PFSK-1 (cell line): Measurements from ENCODE around the gene SLC27A3.

Experiments
- FOXP2 ChIP-seq: optimal IDR thresholded peaks from 2 replicates; pipeline ENCODE3; 2011; ENCODE audit warnings: borderline replicate concordance, control low read depth, inconsistent platforms; ENCODE audit not compliant: insufficient read depth; ENCODE audit errors: extremely low read length, extremely low read depth
- POLR2AphosphoS5 ChIP-seq: IDR thresholded peaks from 2 replicates; pipeline ENCODE4 v1.6.1; 2012; ENCODE audit warnings: low read depth, mild to moderate bottlenecking, control low read depth, low read length, moderate library complexity
- REST ChIP-seq, 2 experiments: IDR thresholded peaks; 2 replicates each; pipeline versions ENCODE4 v1.6.1 to v1.8.0; 2011 to 2012; ENCODE audit warnings: low read depth in 2 of 2, low read length in 2 of 2, control low read depth in 1 of 2, inconsistent platforms in 1 of 2, mild to moderate bottlenecking in 1 of 2, moderate library complexity in 1 of 2; ENCODE audit not compliant: insufficient read depth in 1 of 2
- SIN3A ChIP-seq: IDR thresholded peaks from 2 replicates; pipeline ENCODE4 v1.6.1; 2012; ENCODE audit warnings: mild to moderate bottlenecking, low read length, moderate library complexity, borderline replicate concordance; ENCODE audit not compliant: insufficient read depth
- TAF1 ChIP-seq: IDR thresholded peaks from 2 replicates; pipeline ENCODE4 v1.6.1; 2012; ENCODE audit warnings: low read length, control low read depth, borderline replicate concordance; ENCODE audit not compliant: insufficient read depth

The SLC27A3 gene

GRCh38 chr1:153790966-153791647, 15.9 kb downstream of the SLC27A3 start:
- no peak for TF ChIP-seq SIN3A
- no peak for TF ChIP-seq FOXP2
- TF ChIP-seq REST (IDR thresholded peaks at IDR 0.05; ENCODE audit: insufficient read depth in 1 of 2, low read depth in 2 of 2, low read length in 2 of 2), result no peak
- no peak for TF ChIP-seq POLR2AphosphoS5

GRCh38 chr1:153791648-153792253, 16.5 kb downstream of the SLC27A3 start:
- TF ChIP-seq SIN3A (no peak), REST (IDR thresholded peaks at IDR 0.05; ENCODE audit: insufficient read depth in 1 of 2, low read depth in 2 of 2, low read length in 2 of 2) (no peak), TAF1 (no peak), FOXP2 (no peak), POLR2AphosphoS5 (no peak)

- no peak for TF ChIP-seq REST (IDR thresholded peaks at IDR 0.05; ENCODE audit: insufficient read depth in 1 of 2, low read depth in 2 of 2, low read length in 2 of 2)
Observed at GRCh38 chr1:153792631-153793041, 17.4 kb downstream of the SLC27A3 start.

- TF ChIP-seq POLR2AphosphoS5, result no peak
- no peak for TF ChIP-seq SIN3A
- TF ChIP-seq REST (IDR thresholded peaks at IDR 0.05; ENCODE audit: insufficient read depth in 1 of 2, low read depth in 2 of 2, low read length in 2 of 2), result no peak
- no peak for TF ChIP-seq FOXP2
- TF ChIP-seq TAF1, result no peak
Observed at GRCh38 chr1:153793261-153793972, 18.2 kb downstream of the SLC27A3 start.
